ENCODE results near the gene RDH12. TPM values are rescaled to one million over a fixed set of nuclear protein-coding genes. Genes with fewer than 3 reads are reported as not detected.
"Not testable (repeated sequence)": the region's sequence is repeated elsewhere in the genome, so short reads cannot be mapped to it uniquely, and the experiment has no call there.

RDH12 gene
- total RNA-seq, 1 experiment from 2014 or later, result not detected

- H3K4me1 ChIP-seq (ENCODE audit: control insufficient read depth, insufficient read depth, low read length); H3K4me3 ChIP-seq (ENCODE audit: low read depth in 2 of 2, low read length in 2 of 2); in situ Hi-C loops (cut with HindIII; ENCODE audit: low pct_unique_long_range_greater_than_20kb, low sequenced_read_pairs); H3K27ac ChIP-seq (ENCODE audit: low read length); DNase-seq (ENCODE audit: low read depth, low spot score); POLR2A ChIA-PET; H3K36me3 ChIP-seq (ENCODE audit: control insufficient read depth, insufficient read depth, low read length); ATAC-seq; H3K27me3 ChIP-seq (ENCODE audit: control insufficient read depth, insufficient read depth, low read length); BruUV-seq (replicated peaks); H3K9me3 ChIP-seq (ENCODE audit: control insufficient read depth, insufficient read depth, low read depth, low read length); CTCF ChIA-PET: not testable (repeated sequence)
- intact Hi-C loops (cut with micrococcal nuclease; ENCODE audit: unreplicated experiment), result loop anchor here (10.0 kb wide), 1 partner anchor 95 kb away; the partner anchor contains the start of gene ARG2
Observed at GRCh38 chr14:67709796-67710195, 8.1 kb downstream of the RDH12 start.

GRCh38 chr14:67710209-67710608, 8.5 kb downstream of the RDH12 start:
- TF ChIP-seq SIN3A (IDR thresholded peaks at IDR 0.05; ENCODE audit: borderline replicate concordance, insufficient read depth, low read depth, low read length), result no peak
- H3K9me3 ChIP-seq (ENCODE audit: control insufficient read depth, insufficient read depth, low read depth, low read length), result no peaks in the 10 kb centered on the region; the same call in 1 of the 2 replicates
- no peak for ATAC-seq
- BruUV-seq (replicated peaks), result no TSS peak
- H3K4me3 ChIP-seq (ENCODE audit: low read depth in 2 of 2, low read length in 2 of 2), result no peak overlapping the region
- in situ Hi-C loops (cut with HindIII; ENCODE audit: low pct_unique_long_range_greater_than_20kb, low sequenced_read_pairs) (no loop called here), intact Hi-C loops (cut with micrococcal nuclease; ENCODE audit: unreplicated experiment) (no loop called here)
- no peak overlapping the region for H3K27ac ChIP-seq (ENCODE audit: low read length)
- no peaks in the 10 kb centered on the region for H3K36me3 ChIP-seq (ENCODE audit: control insufficient read depth, insufficient read depth, low read length)
- DNase-seq (ENCODE audit: low read depth, low spot score), result no peak
- POLR2A ChIA-PET, result no interaction called here
- no peaks in the 10 kb centered on the region for H3K27me3 ChIP-seq (ENCODE audit: control insufficient read depth, insufficient read depth, low read length)
- CTCF ChIA-PET, result no interaction called here
- H3K4me1 ChIP-seq (ENCODE audit: control insufficient read depth, insufficient read depth, low read length), result no peaks in the 10 kb centered on the region

- TF ChIP-seq, protein P1, sequence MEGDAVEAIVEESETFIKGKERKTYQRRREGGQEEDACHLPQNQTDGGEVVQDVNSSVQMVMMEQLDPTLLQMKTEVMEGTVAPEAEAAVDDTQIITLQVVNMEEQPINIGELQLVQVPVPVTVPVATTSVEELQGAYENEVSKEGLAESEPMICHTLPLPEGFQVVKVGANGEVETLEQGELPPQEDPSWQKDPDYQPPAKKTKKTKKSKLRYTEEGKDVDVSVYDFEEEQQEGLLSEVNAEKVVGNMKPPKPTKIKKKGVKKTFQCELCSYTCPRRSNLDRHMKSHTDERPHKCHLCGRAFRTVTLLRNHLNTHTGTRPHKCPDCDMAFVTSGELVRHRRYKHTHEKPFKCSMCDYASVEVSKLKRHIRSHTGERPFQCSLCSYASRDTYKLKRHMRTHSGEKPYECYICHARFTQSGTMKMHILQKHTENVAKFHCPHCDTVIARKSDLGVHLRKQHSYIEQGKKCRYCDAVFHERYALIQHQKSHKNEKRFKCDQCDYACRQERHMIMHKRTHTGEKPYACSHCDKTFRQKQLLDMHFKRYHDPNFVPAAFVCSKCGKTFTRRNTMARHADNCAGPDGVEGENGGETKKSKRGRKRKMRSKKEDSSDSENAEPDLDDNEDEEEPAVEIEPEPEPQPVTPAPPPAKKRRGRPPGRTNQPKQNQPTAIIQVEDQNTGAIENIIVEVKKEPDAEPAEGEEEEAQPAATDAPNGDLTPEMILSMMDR (IDR thresholded peaks at IDR 0.05), result no peak
- TF ChIP-seq TCF7L2 (IDR thresholded peaks at IDR 0.05; ENCODE audit: low read depth, low read length) (no peak), POLR2AphosphoS5 (IDR thresholded peaks at IDR 0.05; ENCODE audit: low read depth, low read length) (no peak), SIN3A (IDR thresholded peaks at IDR 0.05; ENCODE audit: borderline replicate concordance, insufficient read depth, low read depth, low read length) (no peak)
- TF ChIP-seq, protein P2, sequence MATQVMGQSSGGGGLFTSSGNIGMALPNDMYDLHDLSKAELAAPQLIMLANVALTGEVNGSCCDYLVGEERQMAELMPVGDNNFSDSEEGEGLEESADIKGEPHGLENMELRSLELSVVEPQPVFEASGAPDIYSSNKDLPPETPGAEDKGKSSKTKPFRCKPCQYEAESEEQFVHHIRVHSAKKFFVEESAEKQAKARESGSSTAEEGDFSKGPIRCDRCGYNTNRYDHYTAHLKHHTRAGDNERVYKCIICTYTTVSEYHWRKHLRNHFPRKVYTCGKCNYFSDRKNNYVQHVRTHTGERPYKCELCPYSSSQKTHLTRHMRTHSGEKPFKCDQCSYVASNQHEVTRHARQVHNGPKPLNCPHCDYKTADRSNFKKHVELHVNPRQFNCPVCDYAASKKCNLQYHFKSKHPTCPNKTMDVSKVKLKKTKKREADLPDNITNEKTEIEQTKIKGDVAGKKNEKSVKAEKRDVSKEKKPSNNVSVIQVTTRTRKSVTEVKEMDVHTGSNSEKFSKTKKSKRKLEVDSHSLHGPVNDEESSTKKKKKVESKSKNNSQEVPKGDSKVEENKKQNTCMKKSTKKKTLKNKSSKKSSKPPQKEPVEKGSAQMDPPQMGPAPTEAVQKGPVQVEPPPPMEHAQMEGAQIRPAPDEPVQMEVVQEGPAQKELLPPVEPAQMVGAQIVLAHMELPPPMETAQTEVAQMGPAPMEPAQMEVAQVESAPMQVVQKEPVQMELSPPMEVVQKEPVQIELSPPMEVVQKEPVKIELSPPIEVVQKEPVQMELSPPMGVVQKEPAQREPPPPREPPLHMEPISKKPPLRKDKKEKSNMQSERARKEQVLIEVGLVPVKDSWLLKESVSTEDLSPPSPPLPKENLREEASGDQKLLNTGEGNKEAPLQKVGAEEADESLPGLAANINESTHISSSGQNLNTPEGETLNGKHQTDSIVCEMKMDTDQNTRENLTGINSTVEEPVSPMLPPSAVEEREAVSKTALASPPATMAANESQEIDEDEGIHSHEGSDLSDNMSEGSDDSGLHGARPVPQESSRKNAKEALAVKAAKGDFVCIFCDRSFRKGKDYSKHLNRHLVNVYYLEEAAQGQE (IDR thresholded peaks at IDR 0.05; ENCODE audit: insufficient read depth in 1 of 2, low read depth in 2 of 2, low read length in 1 of 2), result no peak
- BruUV-seq (replicated peaks), result no TSS peak
- Histone ChIP-seq H3K27ac (ENCODE audit: low read length) (no peak overlapping the region), H3K4me3 (ENCODE audit: low read depth in 2 of 2, low read length in 2 of 2) (no peak overlapping the region), H3K36me3 (ENCODE audit: control insufficient read depth, insufficient read depth, low read length) (no peaks in the 10 kb centered on the region), H3K4me1 (ENCODE audit: control insufficient read depth, insufficient read depth, low read length) (no peaks in the 10 kb centered on the region), H3K9me3 (ENCODE audit: control insufficient read depth, insufficient read depth, low read depth, low read length) (no peaks in the 10 kb centered on the region), H3K27me3 (ENCODE audit: control insufficient read depth, insufficient read depth, low read length) (no peaks in the 10 kb centered on the region; the same call in 1 of the 2 replicates)
- intact Hi-C loops (cut with micrococcal nuclease; ENCODE audit: unreplicated experiment) (no loop called here), in situ Hi-C loops (cut with HindIII; ENCODE audit: low pct_unique_long_range_greater_than_20kb, low sequenced_read_pairs) (no loop called here)
- DNase-seq (ENCODE audit: low read depth, low spot score), result no peak
- POLR2A ChIA-PET, result no interaction called here
- ATAC-seq, result no peak
- CTCF ChIA-PET, result no interaction called here
Observed at GRCh38 chr14:67717048-67717447, 15.4 kb downstream of the RDH12 start.
